Left ventricle myocardium inferior (tissue), 1 donor: ENCODE data around the gene SLC12A3. TPM values are rescaled to one million over a fixed set of nuclear protein-coding genes. Genes with fewer than 3 reads are reported as not detected.

Source experiments
- DNase-seq: peaks from one replicate; pipeline ENCODE4 v3.0.0-alpha.2; 2020
- H3K27ac ChIP-seq: fragments of 200-600 bp; replicated peaks from 2 replicates; pipeline ENCODE4 v1.8.0; 2021
- H3K27me3 ChIP-seq: fragments of 200-600 bp; 2 replicates; pipeline ENCODE4 v1.8.0; 2021; ENCODE audit warnings: low read depth
- H3K36me3 ChIP-seq: fragments of 200-600 bp; 2 replicates; pipeline ENCODE4 v1.8.0; 2021
- H3K4me1 ChIP-seq: fragments of 200-600 bp; 2 replicates; pipeline ENCODE4 v1.8.0; 2021
- H3K4me3 ChIP-seq: fragments of 200-600 bp; 2 replicates; pipeline ENCODE4 v1.8.0; 2021; ENCODE audit warnings: mild to moderate bottlenecking, moderate library complexity
- H3K9me3 ChIP-seq: fragments of 200-600 bp; replicated peaks from 2 replicates; pipeline ENCODE4 v1.8.0; 2021
- intact Hi-C: fragments of 100-400 bp; cut with micrococcal nuclease; formaldehyde crosslinking; loops from one replicate; pipeline ENCODE4 v1.11.0; 2022
- total RNA-seq: library from RNA; stranded (reverse); fragmentation: NEBNext Ultra II Directional; extraction: Animal tissue kit (Norgen Biotek cat#: 25700); gene quantifications from one replicate; pipeline ENCODE4 v1.2.1, GENCODE V29; 2021
- TF ChIP-seq, protein P1 (sequence below): fragments of 200-600 bp; IDR thresholded peaks from 2 replicates; pipeline ENCODE4 v1.8.0; 2021; ENCODE audit warnings: antibody characterized with exemption, mild to moderate bottlenecking, borderline replicate concordance
- donor health status: DM: no; HTN: yes; CAD: no; lungs with severe emphysema.

Gene SLC12A3
- total RNA-seq, 1 donor from 2014 or later, result not detected

- Histone ChIP-seq H3K4me3 (no peak overlapping the region), H3K36me3 (no peaks in the 10 kb centered on the region), H3K9me3 (no peaks in the 10 kb centered on the region), H3K4me1 (no peaks in the 10 kb centered on the region), H3K27me3 (no peaks in the 10 kb centered on the region), H3K27ac (no peak overlapping the region)
- intact Hi-C loops, result loop anchor here (10.0 kb wide), 2 partner anchors 85 to 185 kb away; no protein-coding TSS in a partner anchor
- TF ChIP-seq, protein P1, sequence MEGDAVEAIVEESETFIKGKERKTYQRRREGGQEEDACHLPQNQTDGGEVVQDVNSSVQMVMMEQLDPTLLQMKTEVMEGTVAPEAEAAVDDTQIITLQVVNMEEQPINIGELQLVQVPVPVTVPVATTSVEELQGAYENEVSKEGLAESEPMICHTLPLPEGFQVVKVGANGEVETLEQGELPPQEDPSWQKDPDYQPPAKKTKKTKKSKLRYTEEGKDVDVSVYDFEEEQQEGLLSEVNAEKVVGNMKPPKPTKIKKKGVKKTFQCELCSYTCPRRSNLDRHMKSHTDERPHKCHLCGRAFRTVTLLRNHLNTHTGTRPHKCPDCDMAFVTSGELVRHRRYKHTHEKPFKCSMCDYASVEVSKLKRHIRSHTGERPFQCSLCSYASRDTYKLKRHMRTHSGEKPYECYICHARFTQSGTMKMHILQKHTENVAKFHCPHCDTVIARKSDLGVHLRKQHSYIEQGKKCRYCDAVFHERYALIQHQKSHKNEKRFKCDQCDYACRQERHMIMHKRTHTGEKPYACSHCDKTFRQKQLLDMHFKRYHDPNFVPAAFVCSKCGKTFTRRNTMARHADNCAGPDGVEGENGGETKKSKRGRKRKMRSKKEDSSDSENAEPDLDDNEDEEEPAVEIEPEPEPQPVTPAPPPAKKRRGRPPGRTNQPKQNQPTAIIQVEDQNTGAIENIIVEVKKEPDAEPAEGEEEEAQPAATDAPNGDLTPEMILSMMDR, result no peak
- no peak for DNase-seq
Measured at GRCh38 chr16:56859636-56860035, 5.4 kb upstream of the SLC12A3 start.

DNA sequence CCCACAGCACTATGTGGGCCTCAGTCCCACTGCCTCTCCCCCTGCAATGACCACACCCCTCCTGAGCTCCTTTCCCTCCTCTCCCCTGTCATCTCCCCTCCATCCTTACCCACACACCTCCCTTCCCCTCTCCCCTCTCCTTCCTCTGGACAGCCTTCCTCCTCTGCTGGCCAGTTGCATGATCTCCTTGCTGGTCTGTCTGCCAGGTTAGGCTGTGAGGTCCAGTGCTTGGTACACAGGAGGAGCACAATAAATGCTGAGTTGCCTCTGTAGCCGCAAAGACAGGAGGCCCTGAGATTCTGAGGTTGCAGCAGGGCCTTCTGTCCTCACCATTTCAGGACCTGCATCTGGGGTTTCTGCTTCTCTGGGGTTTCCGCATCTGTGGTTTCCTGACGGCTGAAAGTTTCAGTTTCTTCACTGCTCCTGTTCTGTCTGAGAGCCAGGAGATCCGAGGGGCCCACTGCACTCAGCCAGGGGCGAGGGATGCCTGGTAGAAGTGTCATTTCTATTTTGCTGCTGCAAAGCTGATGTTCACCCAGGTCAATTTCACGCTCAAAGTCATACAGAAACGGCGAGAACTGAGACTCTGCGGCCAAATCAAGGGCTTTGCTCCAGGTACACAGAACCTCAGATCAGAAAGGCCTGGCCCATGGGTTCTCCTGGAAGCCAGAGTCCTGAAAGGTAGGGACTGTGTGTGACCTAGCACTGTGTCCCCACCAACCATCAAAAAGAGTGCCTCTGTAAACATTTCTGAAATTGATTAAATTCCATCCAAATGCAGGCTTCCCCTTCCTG, 4.6 kb upstream of the SLC12A3 start:
- Histone ChIP-seq H3K4me3 (no peak overlapping the region), H3K27me3 (no peaks in the 10 kb centered on the region), H3K9me3 (no peaks in the 10 kb centered on the region), H3K4me1 (no peaks in the 10 kb centered on the region), H3K27ac (no peak overlapping the region), H3K36me3 (no peaks in the 10 kb centered on the region)
- no peak for DNase-seq
- intact Hi-C loops, result loop anchor here (10.0 kb wide), 2 partner anchors 84 to 184 kb away; no protein-coding TSS in a partner anchor
- TF ChIP-seq, protein P1, result no peak

DNA sequence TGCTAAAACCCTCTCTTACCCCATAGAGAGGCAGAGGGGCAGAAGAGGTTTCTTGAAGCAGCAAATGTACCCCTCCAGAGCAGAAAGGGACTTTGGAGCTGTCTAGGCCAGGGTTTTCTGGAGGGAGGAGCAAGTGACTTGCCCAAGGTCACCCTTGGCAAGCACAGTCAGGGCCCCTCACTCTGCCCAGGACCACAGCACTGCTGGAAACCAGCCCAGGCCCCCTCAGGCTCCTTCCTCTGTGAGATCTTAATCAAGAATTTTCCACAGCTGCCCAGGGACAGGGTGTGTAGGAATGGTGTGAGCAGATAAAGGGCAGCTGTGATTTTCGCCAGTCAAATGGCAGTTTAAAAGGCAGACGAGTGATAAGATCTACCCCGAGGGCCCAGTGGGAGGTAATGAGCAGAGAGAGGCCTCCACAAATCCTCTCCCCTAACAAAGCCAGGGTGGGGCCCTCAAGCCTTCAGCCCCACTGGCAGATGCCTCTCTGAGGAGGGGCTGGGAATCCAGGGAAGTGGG, 3.9 kb upstream of the SLC12A3 start:
- Histone ChIP-seq H3K36me3 (no peaks in the 10 kb centered on the region), H3K4me3 (no peak overlapping the region), H3K27me3 (no peaks in the 10 kb centered on the region), H3K4me1 (no peaks in the 10 kb centered on the region), H3K9me3 (no peaks in the 10 kb centered on the region), H3K27ac (no peak overlapping the region)
- intact Hi-C loops, result loop anchor here (10.0 kb wide), 2 partner anchors 84 to 184 kb away; no protein-coding TSS in a partner anchor
- TF ChIP-seq, protein P1, result no peak
- no peak for DNase-seq

DNA sequence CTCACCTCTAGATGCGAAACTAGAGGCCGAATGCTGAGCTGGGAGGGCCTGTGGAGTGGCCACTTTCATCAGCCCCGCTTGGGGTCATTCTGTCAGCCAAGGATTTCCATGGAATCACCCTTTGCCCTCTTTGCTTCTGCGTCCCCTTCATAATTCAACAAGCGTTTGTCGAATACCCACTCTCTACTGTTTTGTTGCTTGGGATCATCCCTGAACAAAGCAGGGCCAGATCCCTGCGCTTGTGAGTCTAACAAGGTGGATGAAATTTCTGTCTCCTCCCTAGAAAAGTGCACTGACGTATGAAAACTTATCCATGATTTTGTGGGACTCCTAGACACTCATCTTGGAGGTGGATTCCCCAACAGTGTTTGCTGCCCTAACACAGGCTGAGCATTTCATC, 3.3 kb upstream of the SLC12A3 start:
- Histone ChIP-seq H3K36me3 (no peaks in the 10 kb centered on the region), H3K4me3 (no peak overlapping the region), H3K27me3 (no peaks in the 10 kb centered on the region), H3K9me3 (no peaks in the 10 kb centered on the region), H3K4me1 (no peaks in the 10 kb centered on the region), H3K27ac (no peak overlapping the region)
- TF ChIP-seq, protein P1, result no peak
- intact Hi-C loops, result loop anchor here (10.0 kb wide), 2 partner anchors 83 to 183 kb away; no protein-coding TSS in a partner anchor
- no peak for DNase-seq

- Histone ChIP-seq H3K9me3 (no peaks in the 10 kb centered on the region), H3K27ac (no peak overlapping the region), H3K27me3 (no peaks in the 10 kb centered on the region), H3K4me1 (peaks cover 8% of the 10 kb centered on the region), H3K4me3 (no peak overlapping the region), H3K36me3 (no peaks in the 10 kb centered on the region)
- TF ChIP-seq, protein P1, result no peak
- no peak for DNase-seq
- intact Hi-C loops, result loop anchor here (10.0 kb wide), 2 partner anchors 82 to 182 kb away; no protein-coding TSS in a partner anchor
Measured at GRCh38 chr16:56862776-56863175, 2.2 kb upstream of the SLC12A3 start.
